GM11168 (cell line): ENCODE data around the gene KCNQ5.
"Not testable (repeated sequence)": the region's sequence is repeated elsewhere in the genome, so short reads cannot be mapped to it uniquely, and the experiment has no call there.

Experiments
- in situ Hi-C: fragments of 300-500 bp; cut with MboI; formaldehyde crosslinking; loops from one replicate; pipeline ENCODE4 v1.12.0; 2022; ENCODE audit warnings: low sequenced_read_pairs; ENCODE audit not compliant: unreplicated experiment

Gene KCNQ5

DNA sequence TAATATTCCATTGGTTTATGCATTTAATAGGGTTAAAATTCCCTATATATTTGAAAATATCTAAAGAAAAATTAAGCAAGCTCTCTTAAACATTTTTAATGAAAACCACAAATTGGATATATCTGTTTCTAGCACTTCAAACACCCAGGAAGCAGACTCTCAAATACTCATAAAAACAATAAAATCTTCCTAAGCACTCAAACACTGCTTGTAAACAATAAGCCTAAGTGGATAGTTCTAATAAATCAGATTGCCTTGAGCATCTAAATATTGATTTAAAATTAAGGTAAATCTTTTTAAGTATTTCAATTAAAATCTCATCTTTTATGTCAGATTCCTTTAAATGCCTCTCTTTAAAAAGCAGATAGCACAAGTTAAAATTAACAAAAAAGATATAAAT lies 254.4 kb downstream of the KCNQ5 start:
- in situ Hi-C loops: no loop called here

GRCh38 chr6:72886170-72886569 lies 264.3 kb downstream of the KCNQ5 start:
- in situ Hi-C loops: no loop called here

- in situ Hi-C loops: no loop called here
Observed at GRCh38 chr6:72890233-72890632, 268.4 kb downstream of the KCNQ5 start.

DNA sequence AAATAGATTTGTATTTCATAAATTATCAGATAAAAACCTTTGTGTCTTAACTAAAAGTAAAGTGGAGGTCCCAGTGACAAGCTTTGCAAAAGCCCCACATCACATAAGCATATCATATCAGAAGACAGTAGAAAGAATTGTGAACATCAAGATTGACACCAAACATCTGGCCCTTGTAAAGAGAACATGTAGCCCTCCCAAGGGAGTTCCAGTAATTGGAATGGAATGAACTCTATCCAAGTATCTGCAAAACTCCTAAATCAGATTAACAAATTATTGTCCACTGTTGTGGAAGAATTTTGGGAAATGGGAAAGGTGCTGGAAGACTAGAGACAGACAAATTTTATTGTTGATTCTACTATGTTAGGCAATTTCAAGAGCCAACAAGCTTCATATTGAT lies 268.8 kb downstream of the KCNQ5 start:
- in situ Hi-C loops: no loop called here

DNA sequence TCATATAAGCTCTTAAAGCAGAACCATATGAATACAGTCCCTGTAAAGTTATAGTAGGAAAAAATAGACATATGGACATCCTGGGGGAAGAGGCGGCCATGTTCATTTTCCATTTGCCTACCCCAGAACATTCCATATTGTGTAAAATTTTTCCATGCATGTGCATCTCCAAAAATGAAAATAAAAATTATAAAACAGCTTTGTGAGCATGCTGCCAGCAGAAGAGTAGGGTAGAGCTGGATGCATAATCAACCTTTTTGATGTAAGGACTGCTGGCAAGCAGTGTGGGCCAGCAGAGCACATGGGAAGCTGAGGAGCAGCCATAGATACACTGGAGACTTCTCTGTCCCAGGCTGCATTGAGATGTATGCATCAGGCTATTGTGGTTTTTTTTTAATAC lies 271.0 kb downstream of the KCNQ5 start:
- in situ Hi-C loops: no loop called here

DNA sequence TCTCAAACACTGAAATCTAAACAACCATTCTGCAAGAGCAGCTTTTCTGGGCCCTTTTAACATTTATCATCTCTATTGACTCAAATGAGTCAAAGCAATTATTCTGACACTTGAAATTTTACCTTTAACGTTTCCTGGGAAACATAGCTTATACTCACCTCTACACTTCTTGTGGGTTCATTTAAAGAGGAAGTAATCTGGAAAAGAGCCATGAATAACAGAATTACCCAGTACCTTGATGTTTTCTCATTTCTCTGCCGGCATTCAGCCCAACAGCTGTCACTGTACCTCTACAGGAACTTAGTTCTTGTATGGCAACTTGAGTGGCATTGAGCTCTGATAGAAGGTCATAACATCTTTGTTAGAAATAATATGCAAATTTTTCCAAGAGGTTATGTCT lies 272.2 kb downstream of the KCNQ5 start:
- in situ Hi-C loops: no loop called here

DNA sequence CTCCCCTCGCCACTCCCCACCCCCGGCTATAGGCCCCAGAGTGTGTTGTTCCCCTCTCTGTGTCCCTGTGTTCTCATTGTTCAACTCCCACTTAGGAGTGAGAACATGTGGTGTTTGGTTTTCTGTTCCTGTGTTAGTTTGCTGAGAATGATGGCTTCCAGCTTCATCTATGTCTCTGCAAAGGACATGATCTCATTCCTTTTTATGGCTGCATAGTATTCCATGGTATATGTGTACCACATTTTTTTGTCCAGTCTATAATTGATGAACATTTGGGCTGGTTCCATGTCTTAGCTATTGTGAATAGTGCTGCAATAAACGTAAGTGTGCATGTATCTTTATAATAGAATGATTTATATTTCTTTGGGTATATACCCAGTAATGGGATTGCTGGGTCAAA lies 276.4 kb downstream of the KCNQ5 start:
- in situ Hi-C loops: not testable (repeated sequence)

- in situ Hi-C loops: no loop called here
Observed at GRCh38 chr6:72905705-72906478, 284.0 kb downstream of the KCNQ5 start.

DNA sequence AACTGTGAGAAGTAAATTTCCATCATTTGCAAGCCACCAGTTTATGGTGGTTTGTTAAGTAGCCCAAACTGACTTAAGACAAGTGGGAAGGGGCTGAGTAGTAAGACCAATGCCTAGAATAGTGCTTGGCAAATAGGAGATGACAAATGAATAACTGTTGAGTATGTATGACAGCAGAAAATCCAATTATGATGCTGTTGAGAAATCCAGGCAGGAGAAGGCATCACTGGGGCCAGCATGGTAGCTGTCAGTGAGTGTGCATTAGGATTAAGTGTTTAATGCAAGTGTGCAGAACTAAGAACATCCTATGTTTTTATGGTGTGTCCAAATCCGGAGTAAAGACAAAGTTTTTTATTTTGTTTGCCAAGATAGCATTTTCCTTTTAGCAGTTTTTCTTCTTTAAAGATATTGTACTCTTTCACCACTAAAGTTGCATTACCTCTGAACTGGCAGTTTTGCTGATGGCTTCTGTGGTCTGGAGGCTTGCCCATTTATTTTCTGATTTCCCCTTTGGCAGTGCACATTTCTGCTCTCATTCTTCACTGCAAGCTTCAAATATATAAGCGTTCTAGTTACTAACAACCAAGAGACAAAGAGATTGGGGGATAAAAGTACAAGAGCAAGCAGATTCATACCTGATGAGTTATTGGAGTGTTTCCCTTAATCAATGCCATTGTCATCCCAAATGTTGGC lies 289.7 kb downstream of the KCNQ5 start:
- in situ Hi-C loops: no loop called here

GRCh38 chr6:72913797-72914196 lies 291.9 kb downstream of the KCNQ5 start:
- in situ Hi-C loops: no loop called here

DNA sequence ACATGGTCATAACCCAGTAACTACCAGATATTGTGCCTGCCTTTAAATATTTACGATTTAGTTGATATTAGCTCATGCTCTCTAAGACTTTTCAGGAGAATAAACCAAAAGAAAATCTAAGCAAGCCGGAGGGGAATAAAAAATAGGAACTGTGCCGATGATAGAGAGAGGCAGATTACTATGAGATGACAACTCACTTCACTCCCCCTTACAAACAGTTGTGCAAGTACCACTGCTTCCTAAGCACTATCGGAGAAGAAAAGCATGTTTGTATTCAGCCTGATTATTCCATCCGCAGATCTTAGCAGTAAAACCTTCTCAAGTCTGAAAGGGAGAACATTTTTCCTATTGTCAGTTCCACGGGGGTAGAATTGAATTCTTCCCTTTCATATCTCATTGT lies 294.4 kb downstream of the KCNQ5 start:
- in situ Hi-C loops: no loop called here

DNA sequence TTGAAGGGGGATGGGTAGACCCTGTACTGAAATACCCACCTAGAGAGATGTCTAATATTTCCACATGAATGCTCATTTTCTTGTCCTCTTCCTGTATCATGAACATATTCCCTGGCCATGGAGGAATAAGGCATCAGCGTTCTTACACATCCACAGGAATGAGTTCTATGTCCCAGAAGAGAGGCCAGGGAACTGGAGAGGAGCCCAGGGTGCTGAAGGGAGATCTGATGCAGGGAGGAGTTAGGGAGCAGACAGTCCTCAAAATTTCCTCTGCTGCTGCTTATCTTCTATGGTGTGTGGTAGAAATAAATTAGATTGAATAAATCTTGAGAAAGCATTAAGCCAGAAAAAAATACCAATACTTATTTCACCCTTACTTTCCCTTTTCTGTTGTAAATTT lies 295.0 kb downstream of the KCNQ5 start:
- in situ Hi-C loops: no loop called here

GRCh38 chr6:72922401-72922800 lies 300.5 kb downstream of the KCNQ5 start:
- in situ Hi-C loops: no loop called here

DNA sequence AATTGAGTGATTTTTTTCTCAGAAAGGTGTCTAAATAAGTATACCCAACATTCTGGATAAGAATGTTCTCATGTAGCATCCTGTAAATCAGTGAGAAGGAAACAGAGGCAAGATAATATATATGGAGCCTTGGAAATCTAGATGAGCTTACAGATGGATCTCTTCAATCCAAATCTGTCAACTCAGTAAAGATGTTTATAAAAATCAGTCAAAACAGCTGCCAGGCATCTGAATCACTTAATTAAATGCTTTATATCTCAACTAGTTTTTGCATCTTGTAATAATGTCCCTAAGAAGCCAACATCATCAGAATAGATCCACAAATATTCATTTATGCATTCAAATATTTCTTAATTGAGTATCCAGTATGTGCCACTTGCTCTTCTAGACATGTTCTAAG lies 303.3 kb downstream of the KCNQ5 start:
- in situ Hi-C loops: no loop called here

DNA sequence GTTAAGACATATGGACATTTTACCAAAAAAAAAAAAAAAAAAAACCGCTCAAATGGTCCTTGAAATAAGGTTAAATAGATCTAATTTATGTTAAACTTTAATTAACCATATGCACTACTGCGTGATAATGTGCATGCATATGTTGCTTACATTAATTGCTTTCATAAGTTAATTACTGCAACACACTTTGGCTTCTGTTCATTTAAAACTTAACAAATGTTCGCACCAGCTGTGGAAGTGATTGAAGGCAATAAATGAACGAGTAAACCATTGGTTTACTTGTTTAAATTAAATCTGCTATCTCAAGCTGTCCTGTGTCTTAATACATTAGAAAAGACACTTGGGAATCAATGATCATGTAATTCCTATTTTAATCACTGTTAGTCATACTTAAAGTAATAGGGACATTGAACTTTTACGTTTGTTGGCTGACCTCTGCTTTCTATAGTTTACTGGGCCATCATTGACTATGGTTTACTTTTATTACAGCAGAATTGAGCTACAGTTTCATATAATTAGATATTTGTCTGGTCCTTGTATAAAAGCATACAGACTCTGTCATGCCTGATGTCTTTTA lies 308.8 kb downstream of the KCNQ5 start:
- in situ Hi-C loops: no loop called here

DNA sequence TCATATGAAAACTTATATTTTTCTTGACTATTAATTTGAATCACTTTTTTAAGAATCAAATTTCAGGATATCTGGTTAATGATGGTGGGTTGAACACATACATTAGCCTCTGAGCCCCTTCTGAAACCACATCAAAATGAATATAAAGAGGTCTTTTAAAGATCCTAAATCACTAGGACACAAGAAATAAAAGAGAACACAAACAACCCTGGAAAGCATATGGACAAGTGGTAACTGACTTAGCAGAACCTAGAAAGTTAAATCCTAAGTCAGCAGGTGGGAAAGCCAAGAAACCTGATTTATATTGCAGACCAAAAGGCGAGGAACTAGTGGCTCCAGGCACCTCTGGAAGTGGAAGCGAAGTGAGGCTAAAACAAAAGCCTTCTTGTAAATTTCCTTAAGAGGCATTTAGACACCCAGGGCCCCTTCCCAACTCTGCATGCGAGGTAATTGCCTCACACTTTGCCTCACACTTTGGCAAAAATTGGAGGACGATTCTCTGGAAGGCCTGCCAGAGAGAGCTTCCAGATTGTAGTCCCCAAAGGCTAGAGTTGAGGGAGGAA lies 309.5 kb downstream of the KCNQ5 start:
- in situ Hi-C loops: no loop called here

GRCh38 chr6:72933233-72933632 lies 311.4 kb downstream of the KCNQ5 start:
- in situ Hi-C loops: no loop called here

- in situ Hi-C loops: no loop called here
Observed at GRCh38 chr6:72936766-72937559, 315.1 kb downstream of the KCNQ5 start.

- in situ Hi-C loops: no loop called here
Observed at GRCh38 chr6:72938104-72938503, 316.2 kb downstream of the KCNQ5 start.

GRCh38 chr6:72939004-72939403 lies 317.1 kb downstream of the KCNQ5 start:
- in situ Hi-C loops: no loop called here
